ENCODE data around the gene PARD3.
A peak's percentile ranks its signal among the peaks of the same experiment; 100 is the strongest.

Gene PARD3

GRCh38 chr10:34821587-34822585 is 6.8 kb upstream of the PARD3 start:
- DNase-seq = no peak

- no peak for DNase-seq
These were observed 2.5 kb upstream of the PARD3 start for GRCh38 chr10:34817586-34817985.

- DNase-seq = no peak
These were observed 2.0 kb upstream of the PARD3 start for GRCh38 chr10:34817054-34817453.

GRCh38 chr10:34816501-34817002 is 1.5 kb upstream of the PARD3 start:
- DNase-seq = no peak

GRCh38 chr10:34816085-34816496 is 995 bp upstream of the PARD3 start:
- no peak for DNase-seq

- DNase-seq = no peak
These were observed 247 bp downstream of the PARD3 start for GRCh38 chr10:34814913-34815184.

GRCh38 chr10:34814223-34814912 is 728 bp downstream of the PARD3 start:
- DNase-seq = peak in 1 of 2 experiments; percentile 30

GRCh38 chr10:34813626-34814222 is 1.4 kb downstream of the PARD3 start:
- DNase-seq = no peak

GRCh38 chr10:34812771-34813170 is 2.3 kb downstream of the PARD3 start:
- DNase-seq = no peak

GRCh38 chr10:34811968-34812514 is 3.1 kb downstream of the PARD3 start:
- no peak for DNase-seq

GRCh38 chr10:34811126-34811967 is 3.7 kb downstream of the PARD3 start:
- no peak for DNase-seq

GRCh38 chr10:34809796-34810195 is 5.3 kb downstream of the PARD3 start:
- no peak for DNase-seq

GRCh38 chr10:34808801-34809745 is 6.0 kb downstream of the PARD3 start:
- peak in 1 of 2 experiments; percentile 59 for DNase-seq

- DNase-seq = no peak
These were observed 6.8 kb downstream of the PARD3 start for GRCh38 chr10:34808336-34808735.

GRCh38 chr10:34804306-34804705 is 10.8 kb downstream of the PARD3 start:
- DNase-seq = no peak

GRCh38 chr10:34802692-34803091 is 12.4 kb downstream of the PARD3 start:
- no peak for DNase-seq

- DNase-seq = no peak
These were observed 13.9 kb downstream of the PARD3 start for GRCh38 chr10:34801097-34801733.

- no peak for DNase-seq
These were observed 14.5 kb downstream of the PARD3 start for GRCh38 chr10:34800624-34801023.

GRCh38 chr10:34798654-34799053 is 16.4 kb downstream of the PARD3 start:
- no peak for DNase-seq

GRCh38 chr10:34797155-34797554 is 17.9 kb downstream of the PARD3 start:
- DNase-seq = no peak

GRCh38 chr10:34796133-34796532 is 19.0 kb downstream of the PARD3 start:
- no peak for DNase-seq
